ENCODE measurements around the gene ABTB2.

Gene ABTB2

GRCh38 chr11:34160049-34160721, 197.6 kb downstream of the ABTB2 start:
- in situ Hi-C loops (cut with MboI; ENCODE audit: low sequenced_read_pairs) = loop anchor here (25.0 kb wide), 1 partner anchor 327 kb away; no protein-coding TSS in a partner anchor

- in situ Hi-C loops (cut with MboI; ENCODE audit: low sequenced_read_pairs) = loop anchor here (10.0 to 25.0 kb wide), 2 partner anchors 196 to 329 kb away; partner anchors contain the start of gene ABTB2
Observed at GRCh38 chr11:34158661-34159060, 199.1 kb downstream of the ABTB2 start.

- in situ Hi-C loops (cut with MboI; ENCODE audit: low sequenced_read_pairs) = loop anchor here (10.0 to 25.0 kb wide), 2 partner anchors 198 to 330 kb away; partner anchors contain the start of gene ABTB2
Observed at GRCh38 chr11:34157163-34157562, 200.6 kb downstream of the ABTB2 start.

GRCh38 chr11:34155757-34156062, 202.1 kb downstream of the ABTB2 start:
- in situ Hi-C loops (cut with MboI; ENCODE audit: low sequenced_read_pairs) = loop anchor here (10.0 to 25.0 kb wide), 2 partner anchors 199 to 332 kb away; partner anchors contain the start of gene ABTB2

- in situ Hi-C loops (cut with MboI; ENCODE audit: low sequenced_read_pairs) = loop anchor here (10.0 to 25.0 kb wide), 2 partner anchors 200 to 332 kb away; partner anchors contain the start of gene ABTB2
Observed at GRCh38 chr11:34155057-34155756, 202.6 kb downstream of the ABTB2 start.

GRCh38 chr11:34154059-34154875, 203.5 kb downstream of the ABTB2 start:
- in situ Hi-C loops (cut with MboI; ENCODE audit: low sequenced_read_pairs) = loop anchor here (10.0 to 25.0 kb wide), 2 partner anchors 201 to 333 kb away; partner anchors contain the start of gene ABTB2

- in situ Hi-C loops (cut with MboI; ENCODE audit: low sequenced_read_pairs) = loop anchor here (10.0 to 25.0 kb wide), 2 partner anchors 203 to 335 kb away; partner anchors contain the start of gene ABTB2
Observed at GRCh38 chr11:34151916-34152845, 205.6 kb downstream of the ABTB2 start.

- in situ Hi-C loops (cut with MboI; ENCODE audit: low sequenced_read_pairs) = loop anchor here (10.0 to 25.0 kb wide), 2 partner anchors 204 to 336 kb away; partner anchors contain the start of gene ABTB2
Observed at GRCh38 chr11:34151166-34151565, 206.6 kb downstream of the ABTB2 start.

- in situ Hi-C loops (cut with MboI; ENCODE audit: low sequenced_read_pairs) = loop anchor here (10.0 to 25.0 kb wide), 2 partner anchors 204 to 337 kb away; partner anchors contain the start of gene ABTB2
Observed at GRCh38 chr11:34150494-34151151, 207.2 kb downstream of the ABTB2 start.

GRCh38 chr11:34149786-34150185, 208.0 kb downstream of the ABTB2 start:
- in situ Hi-C loops (cut with MboI; ENCODE audit: low sequenced_read_pairs) = loop anchor here (10.0 to 25.0 kb wide), 2 partner anchors 205 to 338 kb away; partner anchors contain the start of gene ABTB2

- in situ Hi-C loops (cut with MboI; ENCODE audit: low sequenced_read_pairs) = no loop called here
Observed at GRCh38 chr11:34149274-34149673, 208.5 kb downstream of the ABTB2 start.

- in situ Hi-C loops (cut with MboI; ENCODE audit: low sequenced_read_pairs) = no loop called here
Observed at GRCh38 chr11:34148504-34149165, 209.2 kb downstream of the ABTB2 start.

GRCh38 chr11:34147581-34147980, 210.2 kb downstream of the ABTB2 start:
- in situ Hi-C loops (cut with MboI; ENCODE audit: low sequenced_read_pairs) = no loop called here

- in situ Hi-C loops (cut with MboI; ENCODE audit: low sequenced_read_pairs) = no loop called here
Observed at GRCh38 chr11:34146866-34147265, 210.9 kb downstream of the ABTB2 start.

GRCh38 chr11:34146411-34146810, 211.4 kb downstream of the ABTB2 start:
- in situ Hi-C loops (cut with MboI; ENCODE audit: low sequenced_read_pairs) = no loop called here

GRCh38 chr11:34145847-34146381, 211.9 kb downstream of the ABTB2 start:
- in situ Hi-C loops (cut with MboI; ENCODE audit: low sequenced_read_pairs) = no loop called here

GRCh38 chr11:34145073-34145472, 212.7 kb downstream of the ABTB2 start:
- in situ Hi-C loops (cut with MboI; ENCODE audit: low sequenced_read_pairs) = no loop called here

- in situ Hi-C loops (cut with MboI; ENCODE audit: low sequenced_read_pairs) = no loop called here
Observed at GRCh38 chr11:34143048-34143447, 214.8 kb downstream of the ABTB2 start.

Data from HL-60/S4 treated with phorbol 12-myristate 13-acetate at 8.2 ng/mL for 4 days and 3 days (cell line).